ACC112 (cell line): Measurements from ENCODE around the gene ZNF580.

Experiments used
- H2AFZ ChIP-seq: fragments of 200-600 bp; sonication (generic); one replicate; pipeline ENCODE4 v1.6.0; 2017; ENCODE audit warnings: antibody characterized with exemption, low read length; ENCODE audit not compliant: unreplicated experiment
- H3K27ac ChIP-seq: fragments of 200-600 bp; sonication (generic); 2 replicates; pipeline ENCODE4 v1.5.1; 2014; ENCODE audit warnings: low read depth, mild to moderate bottlenecking, antibody characterized with exemption, low read length, moderate library complexity
- H3K27me3 ChIP-seq: fragments of 200-600 bp; sonication (generic); 2 replicates; pipeline ENCODE4 v1.6.1; 2014; ENCODE audit warnings: mild to moderate bottlenecking, antibody characterized with exemption, low read length, moderate library complexity, mixed read lengths; ENCODE audit not compliant: insufficient read depth
- H3K36me3 ChIP-seq: fragments of 200-600 bp; sonication (generic); 2 replicates; pipeline ENCODE4 v1.6.1; 2016; ENCODE audit warnings: mild to moderate bottlenecking, antibody characterized with exemption, low read length, moderate library complexity, mixed read lengths; ENCODE audit not compliant: insufficient read depth
- H3K4me1 ChIP-seq: fragments of 200-600 bp; sonication (generic); one replicate; pipeline ENCODE4 v1.6.1; 2016; ENCODE audit warnings: low read length, mixed read lengths; ENCODE audit not compliant: insufficient read depth, unreplicated experiment, control insufficient read depth
- H3K4me3 ChIP-seq: fragments of 200-600 bp; sonication (generic); 2 replicates; pipeline ENCODE4 v1.5.1; 2014; ENCODE audit warnings: mild to moderate bottlenecking, low read depth, low read length
- H3K79me2 ChIP-seq: fragments of 200-600 bp; sonication (generic); one replicate; pipeline ENCODE4 v1.6.0; 2016; ENCODE audit warnings: low read length; ENCODE audit not compliant: control insufficient read depth, unreplicated experiment, insufficient read depth

Gene ZNF580

GRCh38 chr19:55654868-55655647, 14.3 kb downstream of the ZNF580 start, which contains the start of gene U2AF2:
Gene U2AF2, plus strand, starts transcription at chr19:55655035. Its CDS starts 70 bp downstream, at chr19:55655105.
- peak within 1 kb of the TSS; percentile 77 for H2AFZ ChIP-seq
- peak within 1 kb of the TSS; percentile 95 for H3K4me3 ChIP-seq
- H3K27me3 ChIP-seq = no peaks in the 10 kb centered on the region
- peak within 1 kb of the TSS; percentile 98 for H3K27ac ChIP-seq
- peaks cover 48% of the 10 kb centered on the region for H3K79me2 ChIP-seq
- H3K36me3 ChIP-seq = no peaks in the 10 kb centered on the region
- peaks cover 23% of the 10 kb centered on the region for H3K4me1 ChIP-seq

GRCh38 chr19:55655648-55656040, 14.8 kb downstream of the ZNF580 start:
- Histone ChIP-seq H3K4me1 (peaks cover 23% of the 10 kb centered on the region), H3K27me3 (no peaks in the 10 kb centered on the region), H3K79me2 (peaks cover 53% of the 10 kb centered on the region), H3K36me3 (no peaks in the 10 kb centered on the region), H2AFZ (no peak overlapping the region), H3K27ac (peak overlapping the region; percentile 98), H3K4me3 (peak overlapping the region; percentile 95)

DNA sequence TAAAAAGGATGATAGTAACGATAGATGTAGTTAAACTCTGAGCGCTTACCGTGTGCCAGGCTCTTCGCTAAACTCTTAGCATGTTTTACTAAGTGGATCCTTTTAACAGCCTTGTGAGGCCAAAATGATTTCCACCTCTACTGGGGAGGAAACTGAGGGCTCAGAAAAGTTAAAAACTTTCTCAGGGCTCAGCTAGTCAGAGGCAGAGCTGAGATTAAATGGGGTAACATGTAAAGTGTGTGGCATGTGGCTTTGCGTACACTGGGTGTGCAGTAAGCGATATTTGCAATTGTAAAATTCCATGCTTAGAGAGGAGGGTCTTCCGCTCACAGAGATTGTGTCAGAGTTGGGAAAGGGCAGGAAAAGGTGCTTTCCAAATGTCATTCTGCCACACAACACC, 15.8 kb downstream of the ZNF580 start:
- no peaks in the 10 kb centered on the region for H3K27me3 ChIP-seq
- H3K79me2 ChIP-seq = peaks cover 60% of the 10 kb centered on the region
- peaks cover 23% of the 10 kb centered on the region for H3K4me1 ChIP-seq
- no peak overlapping the region for H2AFZ ChIP-seq
- no peaks in the 10 kb centered on the region for H3K36me3 ChIP-seq
- 0 out of 2 replicates have a peak overlapping the region, but pooled peaks have one; percentile 98 for H3K27ac ChIP-seq
- peak overlapping the region; percentile 95 for H3K4me3 ChIP-seq

DNA sequence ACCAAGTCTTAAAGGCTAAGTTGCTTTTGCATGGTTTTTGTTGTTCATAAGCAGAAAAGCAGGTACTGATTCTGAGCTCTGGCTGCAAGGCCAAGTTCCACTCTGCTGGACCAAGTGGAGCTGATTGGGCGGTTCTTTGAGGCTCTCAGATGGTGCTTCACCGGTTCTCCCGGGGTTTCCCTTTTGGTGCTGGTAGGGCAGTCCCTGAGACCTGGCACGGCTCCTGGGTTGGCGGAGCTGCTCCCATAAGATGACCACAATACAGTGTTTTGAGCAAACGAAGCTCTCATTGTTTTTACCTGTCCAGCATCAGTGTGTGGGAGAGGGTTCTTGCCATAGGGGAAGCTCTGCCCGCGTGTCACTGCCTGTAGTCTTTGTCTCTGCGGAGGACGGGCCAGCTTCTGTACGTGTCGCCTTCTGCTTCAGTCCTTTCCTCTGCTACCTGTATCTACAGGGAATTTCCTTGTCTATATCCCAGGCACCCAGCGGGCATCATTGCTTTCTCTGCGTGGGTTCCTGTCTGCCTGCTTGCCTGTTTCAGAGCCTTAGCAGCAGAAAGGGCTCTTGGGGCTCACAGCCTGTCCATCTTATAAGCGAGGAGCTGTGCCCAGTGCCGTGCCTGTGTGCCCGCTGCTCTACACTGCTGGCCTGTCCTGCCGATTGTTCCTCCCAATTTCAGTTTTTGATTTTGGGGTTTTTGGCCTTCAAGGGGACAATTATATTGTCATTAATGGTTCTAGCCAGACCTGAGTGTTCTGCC, 16.4 kb downstream of the ZNF580 start:
- Histone ChIP-seq H3K27me3 (no peaks in the 10 kb centered on the region), H3K27ac (no peak overlapping the region), H3K4me1 (peaks cover 23% of the 10 kb centered on the region), H2AFZ (no peak overlapping the region), H3K4me3 (peak overlapping the region; percentile 95), H3K79me2 (peaks cover 63% of the 10 kb centered on the region), H3K36me3 (no peaks in the 10 kb centered on the region)

- Histone ChIP-seq H3K79me2 (peaks cover 76% of the 10 kb centered on the region), H3K27me3 (no peaks in the 10 kb centered on the region), H2AFZ (no peak overlapping the region), H3K27ac (no peak overlapping the region), H3K4me3 (no peak overlapping the region), H3K36me3 (no peaks in the 10 kb centered on the region; the same call in 1 of the 2 replicates), H3K4me1 (peaks cover 23% of the 10 kb centered on the region)
These were observed 18.2 kb downstream of the ZNF580 start for GRCh38 chr19:55658846-55659459.

- Histone ChIP-seq H3K4me3 (no peak overlapping the region), H3K36me3 (no peaks in the 10 kb centered on the region; the same call in 1 of the 2 replicates), H2AFZ (no peak overlapping the region), H3K27me3 (no peaks in the 10 kb centered on the region), H3K27ac (no peak overlapping the region), H3K79me2 (peaks cover 79% of the 10 kb centered on the region), H3K4me1 (peaks cover 23% of the 10 kb centered on the region)
These were observed 19.0 kb downstream of the ZNF580 start for GRCh38 chr19:55659822-55660221.

GRCh38 chr19:55660404-55660803, 19.6 kb downstream of the ZNF580 start:
- peaks cover 23% of the 10 kb centered on the region for H3K4me1 ChIP-seq
- H3K27me3 ChIP-seq = no peaks in the 10 kb centered on the region
- H3K36me3 ChIP-seq = no peaks in the 10 kb centered on the region; the same call in 1 of the 2 replicates
- no peak overlapping the region for H3K4me3 ChIP-seq
- H3K27ac ChIP-seq = no peak overlapping the region
- peaks cover 78% of the 10 kb centered on the region for H3K79me2 ChIP-seq
- no peak overlapping the region for H2AFZ ChIP-seq

GRCh38 chr19:55660991-55661390, 20.2 kb downstream of the ZNF580 start:
- peaks cover 75% of the 10 kb centered on the region for H3K79me2 ChIP-seq
- H3K4me1 ChIP-seq = peaks cover 23% of the 10 kb centered on the region
- no peak overlapping the region for H3K4me3 ChIP-seq
- H3K36me3 ChIP-seq = no peaks in the 10 kb centered on the region; the same call in 1 of the 2 replicates
- H2AFZ ChIP-seq = no peak overlapping the region
- no peak overlapping the region for H3K27ac ChIP-seq
- no peaks in the 10 kb centered on the region for H3K27me3 ChIP-seq

GRCh38 chr19:55661826-55662225, 21.0 kb downstream of the ZNF580 start:
- Histone ChIP-seq H3K4me1 (peaks cover 19% of the 10 kb centered on the region), H2AFZ (no peak overlapping the region), H3K27ac (no peak overlapping the region), H3K79me2 (peaks cover 73% of the 10 kb centered on the region), H3K27me3 (no peaks in the 10 kb centered on the region), H3K36me3 (peaks cover 2% of the 10 kb centered on the region; the same call in 1 of the 2 replicates), H3K4me3 (no peak overlapping the region)

DNA sequence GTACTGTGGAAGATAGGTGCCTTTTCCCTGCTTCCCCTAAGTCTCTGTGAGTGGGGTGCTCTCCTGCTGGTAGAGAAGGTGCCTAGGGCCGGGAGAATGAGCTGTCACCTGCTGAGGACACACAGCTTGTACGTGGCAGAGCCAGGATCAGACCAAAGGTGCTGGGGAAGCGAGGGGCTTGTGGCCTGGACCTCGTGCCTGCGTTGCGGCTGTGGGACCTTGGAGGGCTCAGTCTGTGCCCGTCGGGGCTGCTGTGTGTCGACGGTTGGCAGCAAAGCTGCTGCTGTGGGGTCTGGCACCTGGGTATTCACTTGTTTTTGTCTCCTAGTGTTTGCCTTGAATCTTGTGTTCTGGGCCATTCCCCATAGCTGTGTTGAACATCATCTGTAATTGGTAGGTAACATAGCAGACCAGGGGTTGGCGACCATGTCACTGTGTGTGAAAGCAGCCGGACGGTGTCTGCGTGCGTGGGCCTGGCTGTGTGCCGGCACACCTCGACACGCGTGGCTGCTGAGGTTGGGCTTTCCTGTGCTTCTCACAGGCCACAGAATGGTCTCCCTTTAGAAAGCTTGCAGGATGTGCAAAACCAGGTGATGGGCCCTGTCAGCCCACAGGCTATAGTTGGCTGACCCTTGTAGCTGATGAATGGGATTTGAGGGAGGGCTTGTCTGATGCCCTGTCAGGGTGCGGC, 23.2 kb downstream of the ZNF580 start:
- Histone ChIP-seq H3K36me3 (peaks cover 2% of the 10 kb centered on the region; the same call in 1 of the 2 replicates), H3K79me2 (peaks cover 52% of the 10 kb centered on the region), H3K27ac (no peak overlapping the region), H3K4me3 (no peak overlapping the region), H2AFZ (no peak overlapping the region), H3K4me1 (peaks cover 1% of the 10 kb centered on the region), H3K27me3 (no peaks in the 10 kb centered on the region)
